ENCODE data around the gene KLHL29.

Gene KLHL29

GRCh38 chr2:23553561-23553960, 168.6 kb downstream of the KLHL29 start:
- H3K9me2 ChIP-seq (replicated peaks; ENCODE audit: control insufficient read depth, low read length): no peaks in the 10 kb centered on the region
- H3K4me3 ChIP-seq (ENCODE audit: low read length): no peak overlapping the region
- H3K27me3 ChIP-seq (ENCODE audit: control insufficient read depth, low read length): no peaks in the 10 kb centered on the region
- no peaks in the 10 kb centered on the region for H3K4me1 ChIP-seq (ENCODE audit: control insufficient read depth, low read length)
- no peak overlapping the region for H3K4me2 ChIP-seq (ENCODE audit: low read length)
- no peaks in the 10 kb centered on the region for H3K36me3 ChIP-seq (ENCODE audit: control insufficient read depth, low read length)
- TF ChIP-seq CTCF (IDR thresholded peaks at IDR 0.05; ENCODE audit: low read depth, low read length, poor library complexity, severe bottlenecking) (no peak), EZH2phosphoT487 (IDR thresholded peaks at IDR 0.05; ENCODE audit: borderline replicate concordance, low read length) (no peak)
- no peak overlapping the region for H3K27ac ChIP-seq (ENCODE audit: low read depth, low read length)
- H3F3A ChIP-seq (ENCODE audit: control insufficient read depth, insufficient read depth): no peaks in the 10 kb centered on the region
- H3K79me2 ChIP-seq (ENCODE audit: control insufficient read depth, low read length): no peaks in the 10 kb centered on the region
- no peaks in the 10 kb centered on the region for H4K20me1 ChIP-seq (ENCODE audit: control insufficient read depth, insufficient read depth, low read depth, low read length)
- no peaks in the 10 kb centered on the region for H3K9me3 ChIP-seq (ENCODE audit: control insufficient read depth, insufficient read depth, low read length)

- no peaks in the 10 kb centered on the region for H4K20me1 ChIP-seq (ENCODE audit: control insufficient read depth, insufficient read depth, low read depth, low read length)
- no peaks in the 10 kb centered on the region for H3F3A ChIP-seq (ENCODE audit: control insufficient read depth, insufficient read depth)
- H3K27me3 ChIP-seq (ENCODE audit: control insufficient read depth, low read length): no peaks in the 10 kb centered on the region
- no peak for TF ChIP-seq EZH2phosphoT487 (IDR thresholded peaks at IDR 0.05; ENCODE audit: borderline replicate concordance, low read length)
- no peak for TF ChIP-seq CTCF (IDR thresholded peaks at IDR 0.05; ENCODE audit: low read depth, low read length, poor library complexity, severe bottlenecking)
- no peak overlapping the region for H3K4me3 ChIP-seq (ENCODE audit: low read length)
- no peaks in the 10 kb centered on the region for H3K36me3 ChIP-seq (ENCODE audit: control insufficient read depth, low read length)
- no peaks in the 10 kb centered on the region for H3K79me2 ChIP-seq (ENCODE audit: control insufficient read depth, low read length)
- H3K4me2 ChIP-seq (ENCODE audit: low read length): no peak overlapping the region
- H3K4me1 ChIP-seq (ENCODE audit: control insufficient read depth, low read length): no peaks in the 10 kb centered on the region
- no peak overlapping the region for H3K27ac ChIP-seq (ENCODE audit: low read depth, low read length)
- no peaks in the 10 kb centered on the region for H3K9me3 ChIP-seq (ENCODE audit: control insufficient read depth, insufficient read depth, low read length)
- no peaks in the 10 kb centered on the region for H3K9me2 ChIP-seq (replicated peaks; ENCODE audit: control insufficient read depth, low read length)
These were observed 169.2 kb downstream of the KLHL29 start for GRCh38 chr2:23554054-23554697.

GRCh38 chr2:23555944-23556343, 171.0 kb downstream of the KLHL29 start:
- Histone ChIP-seq H3K27ac (ENCODE audit: low read depth, low read length) (no peak overlapping the region), H4K20me1 (ENCODE audit: control insufficient read depth, insufficient read depth, low read depth, low read length) (no peaks in the 10 kb centered on the region), H3K4me1 (ENCODE audit: control insufficient read depth, low read length) (no peaks in the 10 kb centered on the region), H3K27me3 (ENCODE audit: control insufficient read depth, low read length) (no peaks in the 10 kb centered on the region), H3K9me2 (replicated peaks; ENCODE audit: control insufficient read depth, low read length) (no peaks in the 10 kb centered on the region), H3K4me2 (ENCODE audit: low read length) (no peak overlapping the region), H3K4me3 (ENCODE audit: low read length) (no peak overlapping the region), H3K79me2 (ENCODE audit: control insufficient read depth, low read length) (no peaks in the 10 kb centered on the region), H3F3A (ENCODE audit: control insufficient read depth, insufficient read depth) (no peaks in the 10 kb centered on the region), H3K9me3 (ENCODE audit: control insufficient read depth, insufficient read depth, low read length) (no peaks in the 10 kb centered on the region), H3K36me3 (ENCODE audit: control insufficient read depth, low read length) (no peaks in the 10 kb centered on the region)
- no peak for TF ChIP-seq CTCF (IDR thresholded peaks at IDR 0.05; ENCODE audit: low read depth, low read length, poor library complexity, severe bottlenecking)
